HTERT RPE-1 (cell line): ENCODE data around the gene MACROD2.

Source experiments
- in situ Hi-C: fragments of 300-500 bp; cut with MboI; formaldehyde crosslinking; loops from 4 replicates; pipeline ENCODE4 v1.14.3; 2020; ENCODE audit warnings: low sequenced_read_pairs

The MACROD2 gene

DNA sequence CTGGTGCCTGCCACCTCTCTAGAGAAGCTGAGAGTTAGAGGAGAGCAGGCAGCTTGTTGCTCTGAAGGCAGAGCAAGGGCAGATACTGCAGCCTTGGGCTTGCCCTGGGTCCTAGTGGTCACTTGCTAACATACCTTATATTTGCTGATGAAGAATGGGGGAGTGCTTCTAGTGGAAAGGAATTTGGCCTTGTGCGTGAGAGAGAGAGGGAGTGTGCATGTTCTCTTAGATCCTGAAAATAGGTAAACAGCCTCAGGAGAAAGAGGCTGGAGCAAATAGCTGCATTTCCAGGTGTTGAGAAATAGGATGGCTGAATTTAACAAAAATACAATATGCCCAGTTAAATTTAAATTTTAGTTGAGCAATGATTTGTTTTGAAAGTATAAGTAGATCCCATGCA is 1066.6 kb downstream of the MACROD2 start:
- in situ Hi-C loops, result no loop called here

DNA sequence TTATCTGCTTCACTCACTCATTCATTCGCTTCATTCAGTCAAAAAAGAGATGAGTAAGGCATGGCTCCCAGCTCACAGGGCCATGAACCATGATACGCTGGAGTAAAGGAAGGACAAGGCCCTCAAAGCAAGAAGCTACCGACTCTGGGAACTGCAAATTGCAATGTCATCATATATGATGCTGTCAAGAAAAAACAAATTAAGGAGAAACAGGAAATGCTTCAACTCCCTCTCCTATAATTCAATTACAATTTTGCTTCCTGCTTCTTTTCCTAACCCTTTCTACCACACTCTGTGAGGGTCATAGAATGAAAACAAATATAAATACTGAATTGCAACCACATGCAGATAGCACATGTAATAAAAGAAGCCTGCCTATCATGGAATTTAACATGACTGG is 1067.8 kb downstream of the MACROD2 start:
- in situ Hi-C loops, result no loop called here

DNA sequence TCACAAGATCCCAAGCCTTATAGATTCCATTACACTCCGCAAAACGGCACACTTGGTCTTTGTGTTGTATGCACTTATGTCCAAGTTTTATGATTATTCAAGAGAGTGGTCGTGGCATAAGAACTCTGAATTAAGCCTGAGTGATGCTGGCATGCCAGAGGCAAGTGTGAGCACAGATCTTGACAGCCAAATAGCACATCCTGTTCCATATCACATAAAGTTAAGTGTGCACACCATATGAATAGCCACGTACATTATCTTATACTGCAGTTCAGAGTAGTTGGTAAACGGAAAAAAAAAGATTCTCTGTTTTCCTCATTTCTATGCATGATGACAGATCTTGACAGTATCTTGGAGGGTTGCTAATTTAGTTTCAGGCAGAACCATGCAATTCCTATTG is 1069.4 kb downstream of the MACROD2 start:
- in situ Hi-C loops, result no loop called here

DNA sequence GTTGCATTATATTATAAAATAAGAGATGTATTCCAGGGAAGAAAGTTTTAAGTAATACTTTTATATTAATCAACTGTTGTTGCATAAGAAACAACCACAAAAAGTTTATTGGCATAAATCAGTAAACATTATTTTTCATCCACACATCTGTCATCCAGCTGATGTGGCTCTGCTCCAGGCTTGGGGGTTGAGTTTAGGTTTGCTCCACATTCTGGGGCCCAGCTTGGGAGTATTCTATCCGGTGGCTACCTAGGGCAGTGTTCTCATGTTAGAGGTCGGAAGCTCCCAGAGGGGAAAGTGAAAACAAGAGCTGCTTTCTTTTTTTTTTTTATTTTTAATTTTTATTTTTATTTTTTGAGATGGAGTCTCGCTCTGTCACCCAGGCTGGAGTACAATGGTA is 1070.5 kb downstream of the MACROD2 start:
- in situ Hi-C loops, result no loop called here

DNA sequence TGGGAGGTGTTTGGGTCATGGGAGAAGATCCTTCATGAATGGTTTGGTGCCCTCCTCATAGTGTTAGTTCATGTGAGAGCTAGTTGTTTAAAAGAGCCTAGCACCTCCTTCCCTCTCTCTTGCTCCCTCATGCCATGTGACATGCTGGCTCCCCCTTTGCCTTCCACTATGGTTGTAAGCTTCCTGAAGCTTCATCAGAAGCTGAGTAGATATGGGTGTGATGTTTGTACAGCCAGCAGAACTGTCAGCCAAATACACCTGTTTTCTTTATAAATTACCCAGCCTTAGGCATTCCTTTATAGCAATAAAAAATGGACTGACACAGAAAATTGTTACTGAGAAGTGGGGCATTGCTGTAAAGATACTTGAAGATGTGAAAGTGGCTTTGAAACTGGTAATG is 1073.2 kb downstream of the MACROD2 start:
- in situ Hi-C loops, result no loop called here

DNA sequence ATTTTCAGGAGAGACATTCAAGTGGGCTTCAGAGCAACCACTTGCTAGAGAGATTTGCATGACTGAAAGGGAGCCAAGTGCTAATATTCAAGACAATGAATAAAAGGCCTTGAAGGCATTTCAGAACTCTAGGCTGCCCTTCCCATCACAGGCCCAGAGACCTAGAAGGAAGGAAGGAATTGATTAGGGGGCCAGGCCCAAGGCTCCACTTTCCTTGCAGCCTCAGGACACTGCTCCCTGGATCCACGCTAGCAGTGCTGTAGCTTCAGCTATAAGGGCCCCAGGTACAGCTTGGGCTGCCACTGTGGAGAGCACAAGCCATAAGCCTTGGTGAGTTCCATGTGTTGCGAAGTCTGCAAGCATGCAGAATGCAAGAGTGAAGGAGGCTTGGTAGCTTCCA is 1074.0 kb downstream of the MACROD2 start:
- in situ Hi-C loops, result no loop called here

DNA sequence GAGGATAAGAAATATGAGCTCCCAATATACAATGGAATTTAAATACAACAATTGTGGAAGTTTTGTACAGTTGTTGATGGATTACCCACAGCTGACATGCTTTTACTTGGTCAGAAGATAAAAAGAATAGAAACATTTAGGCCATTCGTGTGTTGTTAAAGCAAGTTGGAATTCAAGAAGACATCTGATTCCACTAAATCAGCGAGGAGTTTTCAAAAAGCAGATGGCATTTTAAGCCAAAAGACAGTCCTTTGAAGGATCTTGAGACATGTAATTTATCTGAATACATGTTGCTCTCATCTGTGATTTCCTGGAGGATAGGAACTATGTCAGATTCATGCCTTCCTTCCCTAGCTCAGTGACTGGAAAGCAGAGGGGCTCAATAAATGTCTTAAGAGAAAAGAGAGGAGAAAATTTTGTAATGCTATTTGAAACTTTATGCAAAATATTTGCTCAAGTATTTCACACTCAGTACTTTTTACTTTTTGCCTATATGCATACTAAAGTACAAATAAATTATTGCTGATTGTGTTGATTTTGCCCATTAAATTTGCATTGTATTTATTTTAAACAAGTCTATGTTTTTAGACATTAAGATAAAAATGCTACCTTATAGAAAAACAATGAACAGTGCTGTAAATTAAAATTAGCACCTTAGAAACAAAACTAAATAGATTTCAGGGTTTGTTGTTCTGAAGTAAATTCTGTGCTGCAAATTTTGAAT is 1075.9 kb downstream of the MACROD2 start:
- in situ Hi-C loops, result no loop called here

DNA sequence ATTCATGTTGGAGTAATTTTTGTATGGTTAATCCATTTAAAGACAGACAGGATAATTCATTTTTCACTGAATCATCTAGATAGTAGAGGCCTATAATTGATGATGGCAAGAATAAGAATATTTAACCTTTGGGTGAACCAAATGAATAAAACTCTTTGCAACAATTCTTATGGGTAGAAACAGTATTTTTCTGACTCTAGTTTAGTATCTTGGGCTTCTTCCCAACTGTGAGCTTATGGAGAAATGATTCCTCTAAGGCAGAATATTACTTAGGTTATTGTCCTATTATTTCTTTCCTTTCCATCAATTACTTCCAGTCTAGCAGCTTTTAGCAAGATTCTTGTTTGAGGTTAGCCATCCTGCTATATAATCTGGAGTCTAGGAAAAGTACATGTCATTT is 1077.0 kb downstream of the MACROD2 start:
- in situ Hi-C loops, result no loop called here

DNA sequence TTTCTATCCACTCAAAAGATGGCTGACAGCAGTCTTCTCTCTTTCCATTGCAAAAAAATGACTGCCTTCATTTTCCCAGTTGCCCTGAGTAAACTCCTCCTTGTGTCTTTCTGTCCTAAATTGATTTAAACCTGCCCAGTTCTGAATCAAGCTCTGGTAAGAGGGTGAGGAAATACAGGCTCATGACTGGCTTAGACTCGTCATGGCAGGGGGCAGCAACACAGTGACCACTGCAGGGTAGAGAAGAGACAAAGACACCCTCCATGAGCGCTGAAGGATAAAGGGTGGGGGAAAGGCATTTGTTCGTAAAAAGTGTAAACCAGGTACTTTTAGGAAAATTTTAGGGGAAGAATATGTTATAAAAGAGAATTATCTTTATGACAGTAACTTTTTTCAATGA is 1080.3 kb downstream of the MACROD2 start:
- in situ Hi-C loops, result no loop called here

DNA sequence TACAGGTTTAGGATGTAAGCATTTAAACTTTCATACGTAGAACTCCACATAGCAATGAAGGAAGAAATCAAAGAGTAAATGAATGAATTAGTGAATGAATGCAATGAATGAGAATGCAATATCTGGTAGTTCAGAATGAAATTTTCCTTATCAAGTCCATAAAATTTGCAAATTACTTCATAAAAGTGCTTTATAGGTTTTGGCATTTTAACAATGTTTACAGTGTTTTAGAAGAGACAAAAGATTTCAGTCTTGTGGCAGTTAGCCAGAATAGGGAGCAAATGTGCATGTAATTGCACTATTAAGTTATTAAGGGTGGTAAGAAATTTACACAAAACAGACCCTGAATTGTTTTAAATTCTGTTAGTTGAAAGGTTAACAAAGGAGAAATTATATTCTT is 1081.5 kb downstream of the MACROD2 start:
- in situ Hi-C loops, result no loop called here

DNA sequence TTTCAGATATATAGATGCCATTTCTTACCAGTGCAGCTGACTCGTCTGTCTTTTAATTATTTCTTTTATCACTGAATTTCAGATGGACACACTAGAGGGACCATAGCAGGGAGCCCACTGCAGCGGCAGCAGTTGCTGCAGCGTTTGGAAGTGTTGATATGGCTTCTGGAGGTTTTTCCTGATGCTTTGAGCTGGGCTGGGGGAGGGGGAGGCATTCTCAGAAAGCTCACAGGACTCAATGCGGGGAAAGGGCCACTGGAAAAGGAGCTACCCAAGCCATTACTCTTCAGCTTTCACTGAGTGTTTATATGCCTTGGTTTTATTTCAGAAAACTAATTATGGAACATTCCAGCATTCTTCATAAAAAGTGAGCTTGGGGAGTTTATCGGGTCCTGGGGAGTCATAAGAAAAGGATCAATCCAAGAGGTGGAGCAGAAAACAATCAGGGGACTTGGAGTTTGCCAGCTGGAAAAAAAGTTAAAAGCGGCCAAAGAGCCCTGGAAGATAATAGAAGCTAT is 1082.5 kb downstream of the MACROD2 start:
- in situ Hi-C loops, result no loop called here

DNA sequence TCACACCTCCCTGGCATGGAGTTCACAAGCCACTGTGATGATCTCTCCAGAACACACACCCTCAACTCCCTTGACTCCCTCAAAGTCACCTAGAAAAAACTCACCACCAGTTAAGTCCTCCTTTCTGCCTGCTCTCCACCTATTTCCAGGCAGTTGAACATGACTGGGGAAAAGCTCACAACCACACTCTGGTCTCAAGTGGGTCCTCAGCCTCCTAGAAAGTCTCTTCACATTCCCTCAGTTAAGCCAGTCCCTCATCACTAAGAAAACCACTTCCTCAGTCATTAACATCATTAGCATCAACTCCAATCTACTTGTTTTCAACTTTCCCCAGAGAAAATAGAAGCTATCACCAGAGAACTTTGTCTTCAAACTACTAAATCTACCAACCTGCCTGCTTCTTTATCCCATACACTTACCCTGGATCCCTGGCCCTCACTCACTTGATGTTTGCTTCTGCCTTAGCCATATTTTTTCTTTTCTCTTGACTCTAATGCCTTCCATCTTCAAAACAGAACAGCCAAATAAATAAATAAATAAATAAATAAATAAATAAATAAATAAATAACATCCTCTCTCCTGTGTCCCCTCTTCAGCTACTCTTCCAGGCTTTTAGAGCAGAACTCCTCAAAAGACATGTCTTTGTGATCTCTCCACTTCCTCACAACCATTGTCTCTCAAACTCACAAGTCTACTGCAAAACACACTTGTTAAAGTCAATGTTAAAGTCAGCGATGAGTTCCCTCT is 1084.5 kb downstream of the MACROD2 start:
- in situ Hi-C loops, result no loop called here

DNA sequence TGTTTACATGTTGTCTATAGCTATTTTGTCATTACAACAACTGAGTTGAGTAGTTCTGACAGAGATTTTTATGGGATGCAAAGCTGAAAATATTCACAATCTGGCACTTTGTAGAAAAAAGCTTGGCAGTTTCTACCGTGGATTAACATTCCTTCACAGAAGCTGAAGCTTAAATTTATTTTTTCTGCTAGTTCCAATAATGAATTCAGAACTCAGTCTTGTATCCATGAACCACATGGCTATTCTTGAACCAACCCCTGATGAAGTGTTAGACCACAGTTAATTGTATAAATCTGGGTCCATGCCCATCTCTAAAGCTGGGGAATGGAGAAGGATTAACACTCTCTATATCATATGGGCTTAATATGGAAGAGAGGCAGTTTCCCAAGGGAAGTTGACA is 1085.9 kb downstream of the MACROD2 start:
- in situ Hi-C loops, result no loop called here

DNA sequence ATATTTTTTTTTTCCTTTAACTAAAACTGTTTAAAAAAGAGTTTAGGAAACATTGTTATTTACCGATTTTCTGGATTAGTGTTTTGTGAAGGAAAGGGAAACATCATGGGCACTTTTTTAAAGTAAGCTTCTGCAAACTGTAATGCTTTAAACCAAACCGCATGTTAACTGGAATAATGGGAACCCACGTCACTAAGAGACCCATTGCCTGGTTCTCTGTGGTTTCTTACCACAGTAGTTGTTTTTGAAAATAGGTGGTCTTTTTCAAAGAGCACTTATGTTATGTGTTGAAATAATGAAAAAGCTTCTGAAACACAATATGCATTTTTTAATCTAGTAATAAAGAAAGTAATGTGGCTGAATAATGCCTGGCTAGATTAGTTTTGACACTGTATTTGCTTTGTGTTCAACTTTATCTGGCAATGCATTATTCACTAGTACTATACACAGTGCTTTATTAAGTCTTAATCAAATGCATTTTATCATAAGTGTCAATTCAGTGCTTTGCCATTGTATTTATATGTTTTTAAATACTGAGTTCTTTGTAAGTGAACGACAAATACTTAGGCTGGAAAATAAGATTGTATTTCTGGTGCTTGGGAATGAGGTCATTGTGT is 1096.2 kb downstream of the MACROD2 start:
- in situ Hi-C loops, result no loop called here

DNA sequence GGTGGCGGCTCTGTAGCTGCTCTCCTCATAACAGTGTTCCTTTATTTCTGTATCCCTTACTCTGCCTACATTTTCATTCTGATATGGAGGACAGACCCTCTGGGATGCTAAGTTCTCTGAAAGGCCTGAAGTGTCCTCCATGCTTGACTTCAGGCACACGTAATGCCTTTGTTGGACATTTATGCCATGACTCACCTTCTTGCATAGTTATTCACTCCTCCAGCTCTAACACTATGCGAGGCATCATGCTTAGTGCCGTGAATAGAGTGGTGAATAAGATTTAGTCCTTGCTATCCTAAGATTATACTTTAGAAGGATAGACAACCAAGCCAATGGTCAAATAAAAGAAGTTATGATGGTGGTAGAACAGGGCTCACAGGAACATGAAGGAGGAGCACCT is 1103.0 kb downstream of the MACROD2 start:
- in situ Hi-C loops, result no loop called here

DNA sequence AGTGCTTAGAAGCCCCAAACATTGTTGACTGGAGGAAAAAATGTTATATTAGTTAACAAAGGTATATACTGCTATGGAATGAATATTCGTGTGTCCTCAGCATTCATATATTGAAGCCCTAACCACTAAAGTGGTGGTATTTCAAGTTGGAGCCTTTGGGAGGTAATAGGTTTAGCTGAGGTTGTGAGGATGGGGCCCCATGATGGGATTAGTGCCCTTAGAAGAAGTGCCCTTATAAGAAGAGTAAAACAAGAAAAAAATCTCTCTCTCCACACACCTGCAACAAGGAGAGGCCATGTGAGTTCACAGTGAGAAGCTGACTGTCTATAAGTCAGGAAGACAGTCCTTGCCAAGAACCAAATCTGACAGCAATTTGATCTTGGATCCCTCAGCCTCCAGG is 1103.8 kb downstream of the MACROD2 start:
- in situ Hi-C loops, result no loop called here

DNA sequence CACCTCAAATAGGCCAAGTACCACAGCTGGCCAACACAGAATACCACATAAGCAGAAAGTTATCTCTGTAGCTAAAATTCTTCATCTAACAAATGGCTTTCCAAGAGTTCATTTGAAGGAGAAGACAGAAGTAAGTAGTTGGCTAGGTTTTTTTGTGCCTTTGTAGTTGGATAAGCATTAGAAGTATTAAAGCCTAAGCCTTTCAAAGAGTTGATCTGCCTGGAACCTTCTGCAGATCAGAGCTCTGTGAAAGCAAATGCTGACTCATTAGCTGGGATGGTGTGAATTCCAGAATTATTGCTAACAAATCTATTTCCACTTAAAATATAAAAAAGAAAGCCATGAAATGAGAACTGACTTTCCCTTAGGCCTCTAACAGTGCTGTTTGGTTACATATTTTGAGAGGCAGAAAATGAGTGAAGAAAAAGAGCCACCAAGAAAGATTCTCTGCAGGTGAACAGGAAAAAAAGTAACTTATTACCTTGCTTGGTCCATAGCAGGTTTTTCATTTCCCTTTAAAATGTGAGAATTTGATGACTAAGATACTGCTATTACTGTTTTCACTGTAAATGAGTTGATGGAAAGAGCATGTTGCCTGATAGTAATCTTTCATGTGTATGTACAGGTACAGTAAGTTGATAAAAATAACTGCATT is 1105.3 kb downstream of the MACROD2 start:
- in situ Hi-C loops, result no loop called here

DNA sequence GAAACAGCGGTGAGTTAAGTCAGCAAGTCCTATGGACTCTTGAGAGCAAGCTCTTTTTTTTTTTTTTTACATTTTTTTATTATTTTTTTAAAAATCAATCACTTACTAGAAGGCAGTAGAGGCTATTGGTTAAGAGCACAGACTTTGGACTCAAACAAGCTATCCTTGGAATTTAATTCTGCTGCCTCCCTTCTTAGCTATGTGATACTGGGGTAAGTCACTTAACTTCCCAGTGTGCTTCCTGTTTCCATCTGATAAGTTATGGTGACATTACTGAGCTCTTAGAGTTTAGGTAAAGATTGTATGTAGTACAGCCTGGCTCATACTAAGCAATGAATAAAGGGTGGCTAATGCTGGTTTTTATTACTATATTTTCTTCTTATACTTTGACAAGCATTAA is 1112.6 kb downstream of the MACROD2 start:
- in situ Hi-C loops, result no loop called here

DNA sequence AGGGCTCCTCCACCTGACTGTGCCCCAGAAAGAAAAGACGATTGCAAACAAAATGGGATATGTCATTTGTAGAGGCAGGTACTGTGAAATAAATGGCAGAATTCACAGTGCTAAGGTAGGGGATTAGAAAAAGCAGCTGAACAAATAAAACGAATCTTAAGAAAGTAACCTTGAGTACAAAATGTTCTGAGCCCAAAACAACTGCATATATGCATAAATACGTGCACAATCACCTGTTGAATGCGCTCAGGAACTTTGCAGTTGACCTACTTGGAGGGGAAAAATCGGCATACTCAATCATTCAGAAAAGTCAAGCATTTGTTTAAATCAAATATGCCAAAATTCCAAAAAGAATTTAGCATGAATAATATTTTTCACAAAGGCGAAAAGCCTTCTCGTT is 1114.2 kb downstream of the MACROD2 start:
- in situ Hi-C loops, result no loop called here

DNA sequence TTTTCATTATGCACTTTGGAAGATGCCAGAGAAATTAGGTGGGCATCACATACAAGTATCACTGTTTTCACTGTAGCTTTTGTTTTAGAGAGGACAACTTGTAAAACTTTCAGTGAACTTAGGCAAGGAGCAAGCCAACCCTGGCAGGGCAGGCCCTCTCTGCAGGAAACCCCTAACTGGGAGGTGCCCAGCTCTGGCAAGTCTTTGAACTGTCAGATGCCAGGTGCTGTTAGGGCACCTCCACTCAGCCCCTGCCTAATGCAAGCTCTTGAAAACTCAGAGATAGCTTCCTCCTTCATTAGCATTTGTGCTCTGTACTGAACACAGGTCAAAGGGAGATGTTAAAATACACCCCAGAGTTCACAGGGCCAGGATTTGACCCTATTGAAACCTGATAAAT is 1116.3 kb downstream of the MACROD2 start:
- in situ Hi-C loops, result no loop called here

DNA sequence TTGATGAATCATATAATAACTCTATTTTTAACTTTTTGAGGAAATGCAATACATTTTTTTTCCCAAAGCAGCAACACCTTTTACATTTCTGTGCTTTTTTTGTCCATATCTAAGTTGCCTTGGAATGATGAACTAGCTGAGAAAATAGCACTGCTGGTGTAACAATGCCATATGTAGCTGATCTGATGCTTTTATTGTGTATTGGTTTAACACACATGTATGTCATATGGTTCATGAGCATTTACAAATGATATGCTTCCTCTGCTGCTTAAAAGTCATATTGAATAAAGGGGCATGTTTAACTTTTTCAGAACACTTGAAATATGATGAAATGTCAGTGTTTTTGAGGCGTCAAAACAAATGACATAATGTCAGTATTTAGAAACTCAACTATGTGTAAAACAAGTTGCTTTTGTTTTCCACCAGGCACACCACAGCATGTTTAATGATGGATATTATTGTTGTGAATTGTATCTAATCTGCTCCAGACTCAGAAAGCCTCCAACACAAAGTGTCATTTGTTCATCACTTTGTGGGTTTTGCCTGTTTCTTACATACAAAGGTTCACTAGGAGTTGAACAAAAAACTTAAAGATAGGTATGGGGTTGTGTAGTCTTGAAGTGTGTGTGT is 1117.9 kb downstream of the MACROD2 start:
- in situ Hi-C loops, result no loop called here
